Limb (tissue), 2 donors: Measurements from ENCODE around the gene ULBP3.
"Not testable (repeated sequence)": the region's sequence is repeated elsewhere in the genome, so short reads cannot be mapped to it uniquely, and the experiment has no call there.

Experiments used
- DNase-seq, 2 donors: peaks; one replicate each; pipeline ENCODE4 v3.0.0-alpha.2; 2016; ENCODE audit errors: extremely low spot score in 2 of 2

The ULBP3 gene

GRCh38 chr6:150043501-150044412 lies 25.2 kb downstream of the ULBP3 start:
- DNase-seq = no peak

GRCh38 chr6:150043096-150043495 lies 25.8 kb downstream of the ULBP3 start:
- no peak for DNase-seq

- no peak for DNase-seq
Observed at GRCh38 chr6:150038202-150039062, 30.5 kb downstream of the ULBP3 start.

- DNase-seq = no peak
Observed at GRCh38 chr6:150037526-150038201, 31.3 kb downstream of the ULBP3 start.

DNA sequence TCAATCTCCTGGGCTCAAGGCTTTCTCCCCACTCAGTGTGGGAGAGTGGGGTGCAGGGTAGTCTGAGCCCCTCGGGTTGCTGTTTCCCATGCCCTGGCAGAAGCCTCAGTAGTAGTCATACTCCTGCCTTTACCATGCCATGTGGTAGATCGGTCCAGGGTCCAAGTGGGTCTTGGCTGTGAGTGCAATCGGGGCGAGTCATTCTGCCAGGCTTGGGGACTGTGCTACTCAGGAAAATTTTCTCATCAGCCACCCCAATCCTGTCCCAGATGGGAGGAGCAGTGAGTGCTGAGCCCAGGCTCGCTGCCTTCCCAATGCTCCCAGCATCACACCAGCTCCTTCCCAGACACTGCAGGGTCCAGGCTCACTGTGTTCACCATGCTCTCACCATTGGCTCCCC lies 32.8 kb downstream of the ULBP3 start:
- no peak for DNase-seq

- DNase-seq = no peak
Observed at GRCh38 chr6:150033207-150033771, 35.6 kb downstream of the ULBP3 start.

GRCh38 chr6:150032598-150032997 lies 36.3 kb downstream of the ULBP3 start:
- DNase-seq = no peak

GRCh38 chr6:150030611-150031010 lies 38.3 kb downstream of the ULBP3 start:
- no peak for DNase-seq

DNA sequence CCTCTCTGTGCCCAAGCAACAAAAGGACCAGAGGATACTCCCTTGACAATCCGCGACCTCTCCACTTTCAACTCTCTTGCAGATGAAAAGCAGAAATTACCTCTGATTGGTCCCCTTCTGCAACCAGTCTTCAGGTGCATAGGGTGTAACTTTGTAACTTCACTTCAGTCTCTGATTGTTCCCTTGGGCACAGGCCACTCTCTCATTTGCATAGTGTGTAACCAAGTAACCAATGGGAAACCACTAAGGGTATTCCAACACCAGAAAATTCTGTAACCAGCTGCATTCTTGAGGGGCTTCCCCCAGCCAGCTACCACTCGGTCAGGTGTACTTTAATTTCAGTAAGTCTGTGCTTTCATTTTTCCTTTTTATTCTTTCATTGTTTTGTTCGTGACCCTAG lies 39.2 kb downstream of the ULBP3 start:
- no peak for DNase-seq

DNA sequence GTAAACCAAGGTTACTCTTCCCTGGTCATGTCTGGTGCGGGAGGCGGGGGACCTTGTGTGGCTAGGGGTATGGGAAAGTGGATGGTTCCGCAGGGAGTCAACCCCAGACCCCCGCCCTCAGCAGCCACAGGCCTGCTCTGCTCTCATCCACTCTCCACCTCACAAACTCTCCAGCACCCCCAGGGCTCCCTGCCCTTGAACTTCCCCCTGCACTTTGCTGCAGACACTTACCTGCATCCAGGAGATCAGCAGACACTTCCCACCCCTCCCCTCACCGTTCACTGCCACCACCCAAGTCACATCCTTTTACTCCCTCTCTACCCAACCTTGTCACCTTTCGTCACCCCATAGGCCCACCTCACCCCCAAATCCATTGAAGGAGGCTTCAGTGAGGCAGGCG lies 39.6 kb downstream of the ULBP3 start:
- DNase-seq = no peak

- DNase-seq = no peak
Observed at GRCh38 chr6:150028799-150029198, 40.1 kb downstream of the ULBP3 start.

GRCh38 chr6:150027806-150028565 lies 40.9 kb downstream of the ULBP3 start:
- no peak for DNase-seq

GRCh38 chr6:150026976-150027805 lies 41.7 kb downstream of the ULBP3 start:
- no peak for DNase-seq

DNA sequence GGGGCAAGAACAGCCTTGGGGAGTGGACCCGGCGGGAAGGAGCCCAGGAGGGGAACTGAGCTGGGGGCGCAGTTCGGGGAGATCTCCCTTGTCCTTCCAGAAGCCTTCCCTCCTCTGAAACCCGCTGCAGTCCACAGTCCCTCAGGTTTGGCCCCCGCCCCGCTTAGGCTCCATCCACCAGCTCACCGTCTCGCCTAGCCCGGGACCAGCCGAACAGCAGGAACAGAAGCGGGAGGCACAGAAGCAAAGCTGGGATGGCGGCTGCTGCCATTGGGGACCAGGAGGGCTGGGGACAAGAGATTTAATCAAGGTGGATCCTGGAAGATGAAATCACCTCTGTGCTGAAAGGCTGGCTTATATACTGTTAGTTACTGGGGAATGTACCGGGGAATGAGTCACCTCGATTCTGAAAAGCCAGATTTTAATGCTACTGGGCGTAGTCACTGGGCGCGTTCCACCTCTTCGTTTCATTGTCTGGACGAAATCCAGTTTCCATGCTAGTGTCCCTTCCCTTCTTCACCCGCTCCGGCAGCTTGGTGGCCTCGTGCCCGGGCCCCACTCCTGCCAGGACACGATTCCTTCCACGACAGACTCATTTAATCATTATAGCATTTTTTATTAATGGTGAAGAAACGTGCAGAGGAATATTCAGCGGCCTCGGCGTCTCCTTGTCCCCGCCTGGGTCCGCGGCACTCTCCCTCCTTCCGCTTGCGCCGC lies 43.6 kb downstream of the ULBP3 start, which contains the start of gene RAET1L:
Gene RAET1L, minus strand, starts transcription at position 332 of the 717 bp plus-strand sequence. Its CDS starts 61 bp downstream, at position 271.
- DNase-seq = peak; percentile 43 to 59

GRCh38 chr6:150024646-150025155 lies 44.2 kb downstream of the ULBP3 start:
- DNase-seq = no peak

- DNase-seq = not testable (repeated sequence)
Observed at GRCh38 chr6:150024021-150024420, 44.9 kb downstream of the ULBP3 start.

DNA sequence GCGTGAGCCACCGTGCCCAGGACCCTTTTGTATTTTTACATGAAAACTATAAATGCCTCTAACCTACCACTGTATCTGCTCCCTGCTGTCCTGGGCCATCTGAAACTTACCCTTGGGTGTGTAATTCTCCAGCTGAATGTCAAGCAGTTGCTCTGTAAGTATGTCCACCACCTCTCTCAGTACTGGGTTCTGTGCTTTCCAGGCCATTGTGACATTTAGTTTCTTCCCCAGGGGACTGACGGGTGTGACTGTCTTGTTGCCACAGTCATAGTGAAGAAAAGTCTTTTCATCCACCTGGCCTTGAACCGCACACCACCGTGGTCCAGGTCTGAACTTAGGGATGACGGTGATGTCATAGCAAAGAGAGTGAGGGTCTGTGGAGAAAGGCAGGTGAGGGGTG lies 47.1 kb downstream of the ULBP3 start:
- DNase-seq = not testable (repeated sequence)

GRCh38 chr6:150018846-150019580 lies 49.9 kb downstream of the ULBP3 start:
- no peak for DNase-seq
